ENCODE results near the gene SPCS3.
"Not testable (repeated sequence)": the region's sequence is repeated elsewhere in the genome, so short reads cannot be mapped to it uniquely, and the experiment has no call there.

The SPCS3 gene

DNA sequence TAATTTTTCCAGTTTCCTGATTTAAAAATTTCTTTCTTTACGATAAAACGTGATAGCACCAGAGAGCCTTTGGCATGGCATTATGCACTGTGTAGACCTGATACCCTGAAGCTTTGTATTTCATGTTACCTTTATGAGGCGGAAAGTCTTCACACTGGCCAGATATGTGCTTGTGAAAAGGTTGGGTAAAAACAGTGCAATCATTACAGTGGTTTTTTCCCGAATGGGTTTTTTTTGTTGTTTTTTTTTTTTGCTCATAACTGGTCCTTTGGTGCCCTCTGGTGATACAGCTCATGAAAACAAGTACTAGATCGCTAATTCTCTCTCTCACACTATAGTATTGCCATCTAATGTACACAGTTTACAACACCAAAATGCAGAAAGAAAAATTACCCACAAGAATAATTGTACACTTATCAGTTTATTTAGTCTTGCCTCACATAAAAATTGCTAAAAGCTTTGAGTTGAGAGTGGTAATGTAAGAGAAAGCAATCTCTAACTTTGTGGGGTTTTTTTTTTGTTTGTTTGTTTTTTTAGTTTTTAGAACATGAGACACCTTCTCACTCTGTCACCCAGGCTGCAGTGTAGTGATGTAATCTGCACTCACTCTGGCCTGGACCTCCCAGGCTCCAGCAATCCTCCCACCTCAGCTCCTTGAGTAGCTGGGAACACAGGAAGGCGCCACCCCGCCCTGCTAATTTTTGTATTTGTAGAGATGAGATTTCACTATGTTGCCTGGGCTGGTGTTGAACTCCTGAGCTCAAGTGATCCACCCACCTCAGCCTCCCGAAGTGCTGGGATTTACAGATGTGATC lies 21.3 kb downstream of the SPCS3 start:
- no peak for DNase-seq (ENCODE audit: extremely low read depth in 1 of 2, low read depth in 1 of 2)

GRCh38 chr4:176342384-176342783 lies 22.6 kb downstream of the SPCS3 start:
- DNase-seq (ENCODE audit: extremely low read depth in 1 of 2, low read depth in 1 of 2), result no peak

DNA sequence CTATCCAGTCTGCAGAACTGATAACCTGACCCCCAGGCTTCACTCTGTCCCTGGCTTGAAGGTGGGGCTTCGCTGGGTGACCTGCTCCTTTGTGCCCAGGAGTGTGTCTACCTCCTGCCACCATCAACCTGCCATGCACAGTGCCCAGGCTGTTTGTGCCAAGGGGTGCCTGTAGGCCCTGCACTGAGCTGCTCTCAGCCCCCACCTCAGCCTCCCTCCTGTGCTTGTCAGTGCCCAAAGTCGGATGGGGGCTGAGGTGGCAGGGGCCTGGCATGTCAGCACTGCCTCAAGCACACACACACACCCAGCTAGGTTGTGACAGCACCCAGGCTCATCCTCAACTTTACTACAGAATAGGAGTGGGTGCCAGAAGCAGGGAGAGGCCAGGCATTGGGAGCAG lies 23.5 kb downstream of the SPCS3 start:
- no peak for DNase-seq (ENCODE audit: extremely low read depth in 1 of 2, low read depth in 1 of 2)

DNA sequence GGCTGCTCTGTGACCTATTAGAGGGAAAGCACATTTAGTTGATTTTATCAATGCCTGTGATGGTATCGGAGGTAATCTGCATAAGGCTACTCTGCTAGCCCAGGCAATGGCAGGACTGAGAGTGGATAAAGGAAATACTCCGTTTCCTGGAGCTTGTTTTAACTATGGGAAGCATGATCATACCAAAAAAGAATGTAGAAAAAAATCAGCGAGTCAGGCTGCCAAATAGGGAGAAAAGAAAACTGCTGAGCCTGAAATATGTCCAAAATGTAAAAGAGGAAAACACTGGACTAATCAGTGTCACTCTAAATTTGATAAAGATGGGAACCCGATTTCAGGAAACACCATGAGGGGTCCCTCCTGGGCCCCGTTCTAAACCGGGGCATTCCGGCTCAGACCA lies 25.6 kb downstream of the SPCS3 start:
- not testable (repeated sequence) for DNase-seq (ENCODE audit: extremely low read depth in 1 of 2, low read depth in 1 of 2)

GRCh38 chr4:176346836-176347235 lies 27.1 kb downstream of the SPCS3 start:
- DNase-seq (ENCODE audit: extremely low read depth in 1 of 2, low read depth in 1 of 2), result not testable (repeated sequence)

DNA sequence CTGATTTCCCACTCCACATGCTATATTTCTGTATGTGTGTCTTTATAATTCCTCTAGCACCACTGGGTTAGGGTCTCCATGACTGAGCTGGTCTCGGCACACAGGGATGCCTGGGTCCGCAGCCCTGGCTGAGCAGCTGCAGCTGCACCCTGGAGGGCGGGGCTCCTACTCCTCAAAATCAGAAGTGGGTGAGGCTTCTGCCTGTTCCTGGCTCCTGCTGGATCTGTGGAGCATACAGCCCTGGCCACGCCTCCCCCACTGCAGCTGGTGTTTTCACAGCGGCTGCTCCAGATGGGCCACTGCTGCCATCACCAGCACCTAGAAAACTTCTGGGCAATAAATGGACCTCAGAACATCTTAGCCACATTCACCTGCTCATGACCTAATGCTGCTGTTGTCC lies 30.9 kb downstream of the SPCS3 start:
- no peak for DNase-seq (ENCODE audit: extremely low read depth in 1 of 2, low read depth in 1 of 2)

DNA sequence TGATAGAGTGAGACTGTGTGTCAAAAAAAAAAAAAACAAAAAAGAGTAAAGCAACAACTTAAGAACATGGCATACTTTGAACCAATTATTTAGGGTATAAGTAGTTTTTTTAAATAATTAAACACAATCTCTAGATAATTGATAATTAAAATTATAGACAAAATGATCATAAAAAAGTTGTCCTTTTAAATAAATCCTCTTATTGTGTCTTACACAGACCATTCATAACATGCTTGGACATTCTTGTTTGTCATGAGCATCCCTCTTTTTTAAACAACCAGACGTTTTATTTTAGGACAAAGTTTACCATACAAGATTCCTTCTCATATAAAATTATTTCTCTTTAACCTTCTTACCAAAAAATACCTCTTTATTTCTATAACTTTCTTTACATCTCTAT lies 35.1 kb downstream of the SPCS3 start:
- no peak for DNase-seq (ENCODE audit: extremely low read depth in 1 of 2, low read depth in 1 of 2)

DNA sequence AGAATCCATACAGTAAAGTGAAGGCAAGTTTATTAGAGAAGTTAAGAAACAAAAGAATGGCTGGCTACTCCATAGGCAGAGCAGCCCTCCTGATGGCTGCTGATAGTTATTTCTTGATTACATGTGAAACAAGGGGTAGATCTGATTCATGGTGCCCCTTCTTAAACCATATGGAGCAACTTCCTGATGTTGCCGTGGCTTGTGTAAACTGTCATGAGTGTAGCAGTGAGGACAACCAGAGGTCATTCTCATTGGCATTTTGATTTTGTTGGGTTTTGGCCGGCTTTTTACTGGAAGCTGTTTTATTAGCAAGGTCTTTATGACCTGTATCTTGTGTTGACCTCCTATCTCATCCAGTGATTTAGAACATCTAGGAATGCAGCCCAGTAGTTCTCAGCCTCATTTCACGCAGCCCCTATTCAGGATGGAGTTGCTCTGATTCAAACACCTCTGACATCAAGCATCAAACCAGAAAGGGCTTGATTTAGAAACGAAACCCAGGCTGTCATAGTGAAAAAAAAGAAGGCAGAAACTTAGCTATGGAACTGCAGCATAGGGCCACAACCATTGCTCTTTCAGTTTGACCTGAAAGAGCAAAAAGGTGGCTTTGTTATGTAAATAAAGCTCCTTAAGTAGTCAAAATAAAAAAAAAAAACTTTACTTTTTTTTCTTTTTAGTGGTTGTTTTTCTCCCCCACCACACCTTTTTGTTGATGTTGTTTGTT lies 37.8 kb downstream of the SPCS3 start:
- no peak for DNase-seq (ENCODE audit: extremely low read depth in 1 of 2, low read depth in 1 of 2)

GRCh38 chr4:176358083-176358469 lies 38.3 kb downstream of the SPCS3 start:
- no peak for DNase-seq (ENCODE audit: extremely low read depth in 1 of 2, low read depth in 1 of 2)

- no peak for DNase-seq (ENCODE audit: extremely low read depth in 1 of 2, low read depth in 1 of 2)
Observed at GRCh38 chr4:176359590-176359989, 39.8 kb downstream of the SPCS3 start.

GRCh38 chr4:176360446-176360845 lies 40.7 kb downstream of the SPCS3 start:
- no peak for DNase-seq (ENCODE audit: extremely low read depth in 1 of 2, low read depth in 1 of 2)

- no peak for DNase-seq (ENCODE audit: extremely low read depth in 1 of 2, low read depth in 1 of 2)
Observed at GRCh38 chr4:176363072-176363471, 43.3 kb downstream of the SPCS3 start.

GRCh38 chr4:176367771-176368465 lies 48.2 kb downstream of the SPCS3 start:
- no peak for DNase-seq (ENCODE audit: extremely low read depth in 1 of 2, low read depth in 1 of 2)

GRCh38 chr4:176376032-176376614 lies 56.4 kb downstream of the SPCS3 start:
- DNase-seq (ENCODE audit: extremely low read depth in 1 of 2, low read depth in 1 of 2), result no peak

- DNase-seq (ENCODE audit: extremely low read depth in 1 of 2, low read depth in 1 of 2), result no peak
Observed at GRCh38 chr4:176377780-176378179, 58.0 kb downstream of the SPCS3 start.

DNA sequence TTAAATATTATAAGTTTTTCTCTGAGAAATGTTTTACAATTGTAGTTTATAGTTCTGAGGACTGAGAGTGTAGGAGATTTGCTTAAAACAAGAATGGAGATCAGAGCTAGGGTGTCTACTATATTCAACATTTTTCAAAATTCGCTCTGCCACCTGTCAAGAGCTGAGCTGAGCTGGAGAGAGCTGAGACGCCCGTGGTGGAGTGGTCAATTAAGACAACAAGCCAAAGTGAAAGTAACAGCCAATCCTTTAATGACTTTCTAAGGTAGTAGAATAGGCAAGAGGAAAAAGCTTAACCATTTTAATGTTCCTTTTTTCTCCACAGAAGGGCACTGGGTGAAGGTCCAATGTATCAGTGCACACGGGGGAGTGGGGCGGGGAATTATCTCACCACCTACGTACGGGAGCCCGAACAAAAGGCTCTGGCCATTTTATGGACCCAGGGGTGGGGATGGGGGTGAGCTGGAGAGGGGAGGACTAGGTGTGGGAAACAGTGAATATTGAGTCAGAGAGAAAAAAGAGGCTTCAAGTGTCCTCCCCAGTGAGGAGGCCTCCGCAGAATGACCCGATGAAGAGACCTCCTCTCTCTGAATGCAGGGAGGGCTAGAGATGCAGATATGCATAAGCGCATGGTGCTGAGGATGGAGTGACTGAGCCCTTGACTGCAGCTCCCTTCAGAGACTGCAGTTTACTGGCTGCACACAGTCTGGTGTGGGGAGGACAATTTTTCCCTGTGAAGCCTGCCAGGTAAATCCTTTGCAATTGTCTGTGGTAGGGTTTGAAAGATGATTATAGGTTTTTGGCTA lies 60.8 kb downstream of the SPCS3 start:
- DNase-seq (ENCODE audit: extremely low read depth in 1 of 2, low read depth in 1 of 2), result no peak
